Amygdala (tissue), 56 donors: ENCODE results near the gene ECI2.
"Not testable (repeated sequence)": the region's sequence is repeated elsewhere in the genome, so short reads cannot be mapped to it uniquely, and the experiment has no call there.

Experiments used
- DNase-seq, 56 donors: peaks; one replicate each; lab custom pipeline; 2025; lab: John Stamatoyannopoulos, UW

ECI2 gene

DNA sequence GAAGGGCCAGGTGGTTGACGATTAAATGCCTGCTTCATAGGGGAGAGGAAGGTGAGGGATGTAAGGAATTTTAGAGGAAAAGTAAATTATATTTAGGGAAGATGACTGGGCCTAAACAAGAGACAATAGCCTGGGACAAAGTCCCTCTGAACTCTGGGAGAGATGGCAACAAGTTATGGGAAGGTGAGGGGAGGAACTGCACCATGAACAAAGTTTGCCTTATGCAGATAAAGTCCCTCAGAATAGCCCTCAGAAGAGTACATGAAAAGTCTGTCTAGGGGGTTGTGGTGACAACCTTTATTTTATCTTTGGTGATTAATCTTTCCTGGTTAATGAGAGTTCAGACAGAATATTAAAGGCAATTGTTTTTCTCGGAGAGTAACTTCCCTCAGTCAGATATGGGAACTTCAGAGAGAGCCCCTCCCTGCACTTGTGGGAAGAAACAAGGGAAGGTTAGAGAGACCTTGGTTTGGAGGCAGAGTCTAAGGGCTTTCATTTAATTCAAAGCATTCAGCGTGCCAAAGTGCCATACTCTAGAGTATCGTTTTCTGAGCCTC is 29.3 kb downstream of the ECI2 start:
- DNase-seq, result no peak

DNA sequence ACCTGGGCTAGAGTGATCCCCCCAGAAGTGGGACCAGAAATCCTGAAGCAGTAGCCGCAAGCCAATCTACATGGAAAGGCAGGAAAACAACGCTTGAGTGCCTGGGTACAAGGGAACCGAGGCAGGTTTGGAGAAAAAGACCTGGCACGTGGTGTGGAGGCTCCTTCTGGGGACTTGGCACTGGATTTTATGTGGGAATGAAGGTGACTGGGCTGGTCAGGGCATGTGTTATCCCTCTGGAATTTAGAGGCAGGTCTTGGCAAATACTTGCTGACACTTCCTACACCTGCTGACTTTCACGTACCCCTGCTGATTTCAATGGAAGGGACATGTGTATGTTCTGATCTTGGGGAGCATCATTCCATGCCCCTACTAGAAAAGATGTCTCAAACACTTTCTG is 31.4 kb downstream of the ECI2 start:
- DNase-seq, result no peak

DNA sequence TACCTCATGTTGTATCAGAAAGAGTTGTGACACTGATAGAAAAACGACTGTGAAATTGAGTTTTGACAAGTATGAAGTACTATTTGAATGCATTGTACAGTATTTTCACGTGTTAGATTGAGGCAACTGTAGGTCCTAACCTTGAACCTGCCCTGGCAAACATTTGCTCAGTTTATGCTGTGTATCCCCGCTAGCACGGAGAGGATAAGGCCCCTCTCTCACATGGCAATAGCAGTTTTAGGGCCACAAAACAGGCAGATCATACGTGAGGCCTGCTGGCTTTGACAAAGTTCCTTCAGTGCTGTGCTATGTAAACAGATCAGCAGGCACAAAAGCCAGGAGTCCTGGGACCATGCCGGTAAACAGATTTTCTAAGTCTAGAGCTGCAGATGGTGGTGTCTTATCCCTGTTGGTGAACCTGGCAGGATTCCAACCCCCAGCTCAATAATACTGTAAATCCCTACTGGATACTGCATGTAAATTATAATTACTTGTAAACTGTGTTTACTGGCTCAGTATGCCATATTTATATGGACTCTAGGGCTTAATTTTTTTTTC is 32.6 kb downstream of the ECI2 start:
- DNase-seq, result no peak

DNA sequence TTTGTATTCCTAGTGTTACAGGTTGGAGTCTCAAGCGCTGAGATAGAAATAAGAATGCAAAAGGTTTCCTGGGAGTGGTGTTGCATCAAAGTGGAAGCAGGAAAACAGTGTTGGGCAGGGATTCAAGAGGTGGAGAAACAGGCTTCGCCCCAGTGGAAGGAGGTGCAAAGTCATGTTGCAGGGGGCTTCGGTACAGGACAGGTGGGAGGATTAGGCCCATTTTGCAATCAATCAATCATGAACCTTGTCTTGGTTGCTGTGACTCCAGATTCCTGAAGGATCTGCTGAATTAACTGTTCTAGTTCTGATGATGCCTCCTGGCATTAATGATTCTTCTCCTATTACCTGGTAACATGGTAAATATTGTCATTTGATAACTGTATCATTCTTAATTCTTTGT is 34.1 kb downstream of the ECI2 start:
- no peak for DNase-seq

DNA sequence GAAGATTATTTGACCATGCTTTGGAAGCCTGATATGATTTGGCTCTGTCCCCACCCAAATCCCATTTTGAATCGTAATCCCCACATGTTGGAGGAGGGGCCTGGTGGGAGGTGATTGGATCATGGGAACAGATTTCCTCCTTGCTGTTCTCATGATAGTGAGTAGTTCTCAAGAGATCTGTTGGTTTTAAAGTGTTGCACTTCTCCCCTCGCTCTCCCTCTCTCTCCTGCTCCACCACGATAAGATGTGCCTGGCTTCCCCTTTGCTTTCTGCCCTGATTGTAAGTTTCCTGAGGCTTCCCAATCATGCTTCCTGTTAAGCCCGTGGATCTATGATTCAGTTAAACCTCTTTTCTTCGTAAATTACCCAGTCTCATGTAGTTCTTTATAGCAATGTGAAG is 34.7 kb downstream of the ECI2 start:
- no peak for DNase-seq

DNA sequence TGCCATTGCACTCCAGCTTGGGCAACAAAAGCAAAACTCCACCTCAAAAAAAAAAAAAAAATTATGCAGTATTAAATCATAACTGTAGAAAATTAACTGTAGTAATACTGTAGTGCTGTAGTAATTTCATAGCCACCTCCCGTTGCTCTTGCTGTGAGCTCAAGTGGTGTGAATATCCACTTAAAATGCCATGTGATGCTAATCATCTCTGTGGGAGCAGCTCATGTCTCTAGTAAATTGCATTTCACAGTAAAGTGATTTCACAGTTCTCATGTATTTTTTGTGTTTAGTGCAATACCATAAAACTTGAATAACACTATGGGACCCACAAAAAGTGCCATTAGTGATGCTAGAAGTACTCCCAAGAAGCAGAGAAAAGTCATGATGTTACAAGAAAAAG is 42.1 kb downstream of the ECI2 start:
- no peak for DNase-seq

DNA sequence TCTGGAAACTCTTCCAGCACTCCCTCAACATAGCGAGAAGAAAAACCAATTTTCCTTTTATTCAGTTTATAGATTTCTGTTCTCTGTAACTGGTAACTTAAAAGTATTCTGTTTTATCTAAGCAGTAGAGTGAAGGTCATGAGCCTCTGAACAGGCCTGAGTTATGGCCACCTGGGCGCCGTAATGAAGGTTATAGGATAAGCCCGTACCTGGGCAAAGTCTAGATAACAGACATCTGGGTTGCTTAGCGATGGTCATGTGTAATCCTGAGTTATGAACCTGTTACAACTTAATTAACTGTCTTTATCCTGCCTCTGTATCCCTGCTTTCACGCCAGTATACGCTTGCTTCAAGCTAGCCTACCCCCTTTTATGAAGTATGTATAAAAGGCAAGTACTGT is 43.4 kb downstream of the ECI2 start:
- no peak for DNase-seq

DNA sequence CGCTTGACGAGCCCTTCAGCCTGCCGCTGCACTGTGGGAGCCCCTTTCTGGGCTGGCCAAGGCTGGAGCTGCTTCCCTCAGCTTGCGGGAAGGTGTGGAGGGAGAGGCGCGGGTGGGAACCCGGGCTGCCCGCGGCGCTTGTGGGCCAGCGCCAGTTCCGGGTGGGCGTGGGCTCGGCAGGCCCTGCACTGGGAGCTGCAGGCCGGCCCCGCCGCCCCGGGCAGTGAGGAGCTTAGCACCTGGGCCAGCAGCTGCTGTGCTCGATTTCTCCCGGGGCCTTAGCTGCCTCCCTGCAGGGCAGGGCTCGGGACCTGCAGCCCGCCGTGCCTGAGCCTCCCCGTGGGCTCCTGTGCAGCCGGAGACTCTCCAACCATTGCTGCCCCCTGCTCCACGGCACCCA is 45.3 kb downstream of the ECI2 start:
- not testable (repeated sequence) for DNase-seq

DNA sequence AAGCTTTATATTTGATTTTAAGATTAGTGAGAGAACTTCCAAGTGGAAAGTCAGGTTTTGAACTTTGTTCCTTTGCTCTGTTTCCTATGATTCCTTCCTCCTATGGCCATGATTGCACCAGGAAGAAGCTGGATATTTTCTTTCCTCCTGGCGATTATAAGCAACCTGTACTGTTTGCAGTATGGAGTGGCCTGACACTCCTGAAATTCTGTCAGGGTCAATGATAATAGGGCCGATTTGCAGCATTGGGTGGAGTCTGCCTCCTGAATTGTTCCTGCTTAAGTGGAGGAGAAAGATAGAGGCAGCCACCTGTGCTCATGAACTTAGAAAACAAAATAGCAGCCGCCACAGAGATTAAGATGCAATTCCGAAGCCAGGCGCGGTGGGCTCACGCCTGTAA is 46.7 kb downstream of the ECI2 start:
- no peak for DNase-seq

DNA sequence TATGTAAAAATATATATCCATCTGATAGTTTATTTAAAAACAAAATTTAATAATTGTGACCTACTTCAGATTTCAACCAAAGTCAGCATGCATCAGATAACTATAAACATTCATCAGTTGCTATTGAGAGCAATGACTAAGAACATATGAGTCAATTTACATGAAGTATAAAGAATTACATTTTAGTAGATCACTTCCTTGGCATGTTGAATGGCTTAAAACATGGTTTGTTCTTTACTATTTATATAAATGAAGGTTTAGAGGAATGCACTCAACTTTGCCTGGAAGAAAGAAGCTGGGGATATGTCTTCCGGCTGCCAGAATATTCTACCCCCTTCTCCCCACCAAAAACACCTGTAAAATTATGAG is 50.1 kb downstream of the ECI2 start:
- no peak for DNase-seq

DNA sequence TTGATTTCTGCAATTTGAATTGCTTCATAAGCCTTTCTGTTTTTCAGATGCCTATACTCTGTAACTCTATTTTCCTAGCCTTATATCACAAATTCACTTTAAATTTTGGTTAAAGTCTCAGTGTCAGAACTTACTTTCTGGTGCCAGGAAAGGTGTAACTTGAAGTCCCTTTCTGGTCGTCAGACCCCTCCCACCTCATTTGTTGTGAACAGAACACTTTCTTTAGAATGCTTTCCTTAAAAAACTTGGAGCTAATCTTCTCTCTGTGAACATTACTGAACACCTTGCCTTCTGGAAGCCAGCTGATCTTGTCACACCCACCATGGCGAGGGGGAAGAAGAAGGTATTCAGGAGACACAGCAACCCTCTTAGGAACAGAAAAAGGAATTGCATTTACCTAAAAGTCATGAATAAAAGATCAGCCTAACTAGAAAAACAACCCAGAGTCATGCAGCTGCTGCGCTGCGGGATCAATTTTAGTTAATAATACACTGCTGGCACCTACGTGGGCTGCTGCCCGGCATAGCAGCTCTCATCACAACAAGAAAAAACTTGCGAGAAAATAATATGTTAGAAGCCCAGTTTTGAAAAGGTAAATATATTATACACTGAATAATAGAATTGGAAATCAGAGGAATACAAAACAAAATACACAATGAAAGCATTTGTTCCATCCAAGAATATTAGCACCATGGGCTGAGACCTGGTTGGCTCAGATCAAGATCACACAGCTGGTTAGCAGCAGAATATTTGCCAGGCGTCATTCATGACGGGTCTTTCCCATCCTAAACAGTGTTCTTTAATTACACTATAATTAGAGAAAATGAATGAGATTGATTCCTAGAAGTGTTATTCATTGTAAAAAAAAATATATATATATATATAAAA is 50.7 kb downstream of the ECI2 start:
- DNase-seq, result no peak

DNA sequence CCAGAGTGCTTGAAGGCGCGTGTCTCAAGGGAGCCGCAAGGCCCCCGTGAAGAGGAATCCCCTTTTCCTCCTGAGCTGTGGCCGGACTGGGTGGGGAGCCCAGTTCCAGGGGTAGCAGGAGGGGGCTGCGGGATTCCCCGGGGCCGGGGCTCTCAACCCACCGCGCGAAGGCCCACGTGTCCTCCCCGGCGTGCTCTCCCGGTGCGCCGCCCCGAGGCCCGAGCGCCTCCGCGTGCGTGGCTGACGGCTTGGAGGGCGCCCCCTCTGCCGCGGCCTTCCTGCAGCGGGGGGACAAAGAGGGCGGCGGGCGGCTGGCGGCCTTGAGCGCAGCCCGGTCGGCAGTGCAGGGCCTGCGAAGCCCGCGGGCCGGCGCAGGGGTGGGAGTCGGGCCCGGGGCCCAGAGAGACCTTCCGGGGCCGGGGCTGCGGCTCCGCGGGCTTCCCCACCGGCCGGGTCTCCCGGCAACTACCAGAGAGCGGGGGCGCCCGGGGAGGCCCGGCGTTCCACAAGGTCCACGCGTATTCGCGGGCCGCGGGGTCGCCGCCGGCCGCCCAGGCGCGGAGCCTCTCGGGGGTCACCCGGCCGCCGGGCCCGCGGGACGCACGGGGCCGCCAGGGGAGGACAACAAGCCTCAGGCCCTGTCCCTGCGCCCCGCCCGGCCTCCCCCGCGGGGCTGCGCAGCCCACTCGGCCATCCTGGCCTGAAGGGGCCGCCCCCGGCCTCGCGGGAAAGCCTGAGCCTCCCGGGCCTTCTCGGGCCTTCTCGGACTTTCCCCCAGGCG is 56.5 kb downstream of the ECI2 start, which contains the start of gene FAM217A:
FAM217A (minus strand) TSS at position 447 of the 781 bp plus-strand sequence. CDS start 1,723 bp downstream, outside the sequence.
- no peak for DNase-seq

DNA sequence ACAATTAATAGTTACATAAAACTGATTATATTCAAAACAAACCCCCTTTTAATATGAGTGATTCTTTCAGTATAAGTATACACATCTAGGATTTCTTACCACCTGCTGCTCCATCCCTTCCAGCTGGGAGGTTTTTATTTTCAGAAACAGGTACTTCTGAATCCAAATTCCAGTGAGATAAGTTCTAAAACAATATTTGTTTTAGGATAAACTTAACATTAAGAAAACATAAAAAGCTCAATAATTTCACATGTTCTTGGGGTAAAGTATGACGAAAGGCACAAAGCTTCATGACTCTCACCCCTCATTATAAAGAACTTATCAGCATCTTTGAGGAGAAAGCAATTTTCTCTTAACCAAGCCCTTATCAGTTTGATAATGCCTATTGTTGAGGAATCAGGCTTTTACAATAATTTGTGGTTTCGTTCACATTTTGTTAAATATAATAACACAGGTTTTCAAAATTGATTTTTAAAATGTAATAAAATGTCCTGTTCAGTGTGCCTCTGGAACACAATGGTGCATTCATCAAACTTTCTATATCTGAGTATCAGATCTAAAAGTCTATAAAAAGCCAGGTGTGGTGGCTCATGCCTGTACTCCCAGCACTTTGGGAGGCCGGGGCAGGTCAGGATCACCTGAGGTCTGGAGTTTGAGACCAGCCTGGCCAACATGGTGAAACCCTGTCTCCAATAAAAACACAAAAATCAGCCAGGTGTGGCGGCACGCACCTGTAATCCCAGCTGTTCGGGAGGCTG is 60.7 kb downstream of the ECI2 start:
- DNase-seq, result no peak

DNA sequence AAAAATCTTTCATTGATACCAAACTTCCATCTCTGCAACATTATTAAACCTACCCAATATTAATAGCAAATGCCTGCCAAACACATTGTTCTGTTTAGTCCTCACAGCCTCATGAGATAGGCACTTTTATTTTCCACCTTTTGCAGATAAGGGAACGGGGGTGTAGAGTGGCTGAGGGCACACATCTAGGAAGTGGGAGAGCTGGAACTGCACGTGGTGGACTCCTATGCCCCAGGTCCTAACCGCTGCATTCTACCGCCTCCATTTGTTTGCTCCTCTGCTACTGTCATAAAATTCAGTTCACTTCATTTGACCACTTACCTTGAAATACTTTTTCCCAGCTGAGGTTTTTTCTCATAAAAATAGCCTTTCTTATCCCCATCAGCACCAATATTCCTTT is 64.0 kb downstream of the ECI2 start:
- no peak for DNase-seq

DNA sequence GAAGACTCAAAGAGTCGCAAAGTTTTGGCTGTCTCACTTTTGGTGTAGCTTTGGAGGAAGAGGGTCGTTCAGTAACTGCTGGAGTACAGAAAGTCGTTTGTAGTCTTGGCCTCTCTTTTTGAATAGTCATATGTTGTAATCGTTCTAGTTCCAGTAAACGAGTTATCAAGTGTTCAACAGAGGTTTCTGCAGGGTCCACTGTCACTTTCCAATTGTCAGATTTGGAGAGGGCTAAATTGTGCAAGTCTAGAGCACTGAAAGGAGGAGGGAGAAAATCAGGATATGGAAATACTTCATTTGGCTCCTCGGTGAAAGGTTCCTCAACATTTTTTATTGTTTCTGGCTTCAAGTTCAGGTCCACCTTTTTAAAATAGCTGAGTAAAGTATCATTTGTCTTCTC is 66.2 kb downstream of the ECI2 start:
- no peak for DNase-seq

DNA sequence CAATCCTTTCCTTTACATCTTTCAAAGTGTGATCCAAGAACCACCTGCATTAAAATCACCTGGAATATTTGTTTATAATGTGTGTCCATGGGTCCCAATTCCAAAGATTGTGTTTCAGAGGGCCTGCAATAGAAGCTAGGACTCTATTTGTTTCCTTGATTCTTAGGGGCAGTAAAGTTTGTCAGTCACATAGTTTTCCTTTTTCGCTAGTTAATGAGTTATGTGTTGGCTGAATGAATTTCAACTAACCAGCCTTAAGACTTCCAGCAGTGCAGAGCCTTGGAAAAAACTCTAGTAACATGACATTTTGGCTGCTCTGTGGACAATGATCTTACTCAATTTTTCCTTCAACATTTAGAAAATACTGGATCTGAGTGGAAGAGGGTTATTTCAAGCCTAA is 67.7 kb downstream of the ECI2 start:
- no peak for DNase-seq

DNA sequence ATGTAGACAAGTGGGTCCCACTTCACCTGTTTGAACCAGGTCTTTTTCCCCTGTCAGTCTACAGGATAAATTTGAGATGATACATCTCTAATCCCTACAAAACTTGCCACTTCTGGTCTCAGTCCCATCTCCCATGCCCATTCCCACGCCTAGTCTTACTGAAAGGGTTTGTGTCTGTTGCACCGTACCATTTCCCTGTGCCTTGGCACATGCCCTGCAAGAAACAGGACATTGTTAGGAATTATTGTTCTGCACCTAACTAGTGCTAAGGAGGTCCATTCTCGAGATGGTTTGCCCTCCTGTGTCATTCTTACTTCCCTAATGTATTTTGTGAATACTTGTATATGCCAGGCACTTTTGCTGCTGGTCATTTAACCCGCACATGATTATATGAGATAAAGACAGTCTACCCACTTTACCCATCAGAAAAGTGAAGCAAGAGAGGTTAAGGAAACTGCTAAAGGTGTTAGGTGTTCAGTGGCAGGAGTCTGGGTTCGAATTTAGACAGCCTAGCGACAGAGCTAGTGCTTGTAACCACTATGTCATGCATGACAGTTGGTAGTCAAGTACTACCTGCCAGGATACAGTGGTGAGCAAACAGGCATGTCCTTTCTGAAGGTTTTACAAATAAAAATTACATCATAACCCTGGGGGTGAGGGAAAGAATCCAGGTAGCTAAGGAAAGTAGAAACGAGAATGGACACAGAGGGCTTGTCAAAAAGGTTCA is 69.2 kb downstream of the ECI2 start:
- DNase-seq, result no peak
